HG03575 (cell line): ENCODE data around the gene KDR.

Experiments used
- ATAC-seq: cut with Tn5 transposase; IDR thresholded peaks from one replicate; pipeline ENCODE4 v1.9.1; 2021; ENCODE audit not compliant: unreplicated experiment, insufficient number of reproducible peaks, low FRiP score; ENCODE audit errors: extremely low read depth

The KDR gene

DNA sequence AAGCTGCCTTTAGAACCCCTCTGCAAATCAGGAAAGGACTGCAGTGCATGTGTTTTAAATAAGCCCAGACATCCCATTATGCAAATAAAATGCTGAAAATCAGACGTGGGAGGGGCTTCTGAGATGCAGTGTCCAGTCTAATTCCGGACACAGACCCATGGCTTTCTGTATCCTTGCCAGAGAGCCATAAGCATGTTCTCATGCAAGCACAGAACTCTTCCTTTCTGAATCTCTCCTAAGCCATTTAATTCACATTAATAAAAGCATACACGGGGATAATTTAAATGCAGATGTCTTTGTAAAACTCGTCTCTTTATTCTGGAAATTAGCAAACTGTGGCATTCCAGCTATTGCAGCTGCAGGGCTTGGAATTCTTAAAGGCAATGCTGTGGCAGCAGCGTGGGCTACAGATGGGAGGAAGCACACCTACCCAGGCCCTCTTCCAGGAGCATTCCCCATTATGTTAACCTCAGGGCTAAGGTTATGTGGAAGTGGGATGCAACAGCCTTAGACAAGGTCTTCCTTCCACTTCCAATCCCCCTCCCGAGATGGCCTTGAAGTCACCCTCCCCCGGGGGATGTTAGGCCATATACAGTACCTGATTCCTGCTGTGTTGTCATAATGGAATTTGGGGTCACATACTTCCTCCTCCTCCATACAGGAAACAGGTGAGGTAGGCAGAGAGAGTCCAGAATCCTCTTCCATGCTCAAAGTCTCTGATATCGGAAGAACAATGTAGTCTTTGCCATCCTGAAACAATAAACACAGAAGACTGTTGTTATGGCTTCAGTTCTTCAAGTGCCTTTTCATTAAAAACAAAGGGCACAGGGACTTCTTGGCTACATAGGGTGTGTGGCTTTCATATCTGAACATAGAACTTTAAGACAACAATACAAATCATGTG, 38.1 kb downstream of the KDR start:
- no peak for ATAC-seq

DNA sequence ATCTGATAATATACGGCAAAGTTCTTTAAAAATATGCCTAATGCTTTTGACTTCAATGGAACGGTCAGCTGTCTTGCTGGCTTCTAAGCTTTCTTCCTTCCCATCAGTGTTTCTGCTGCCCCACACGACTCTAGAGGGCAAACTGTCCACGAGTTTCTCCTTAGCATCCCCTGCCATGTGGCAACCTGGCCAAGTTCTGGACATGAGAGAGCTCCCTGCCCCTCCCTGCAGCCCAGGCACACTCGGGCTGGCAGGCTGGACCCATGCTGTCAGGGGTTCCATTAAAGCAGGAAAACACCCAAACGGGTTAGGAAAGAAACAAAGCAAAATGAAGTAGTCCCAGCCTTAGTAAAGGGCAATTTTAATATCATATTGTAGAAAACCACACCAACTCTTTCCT, 38.8 kb downstream of the KDR start:
- ATAC-seq = no peak

DNA sequence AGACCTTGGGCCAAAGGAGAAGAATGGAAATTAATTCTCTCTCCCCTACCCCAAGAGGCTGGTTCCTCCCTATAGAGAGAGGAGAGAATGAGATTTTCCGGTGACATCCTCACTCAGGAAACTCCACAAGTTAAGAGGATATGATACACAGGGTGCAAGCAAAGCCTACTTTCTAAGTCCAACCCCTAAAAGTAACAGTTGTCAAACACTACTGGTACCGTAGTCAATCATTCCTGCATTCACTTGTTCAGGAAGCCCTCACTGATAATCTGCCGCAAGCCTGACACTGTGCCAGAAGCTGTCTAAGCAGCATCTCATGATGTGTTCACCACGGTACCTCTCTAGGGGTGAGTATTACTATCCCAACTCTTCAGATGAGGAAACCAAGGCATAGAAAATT, 41.7 kb downstream of the KDR start:
- ATAC-seq = no peak

DNA sequence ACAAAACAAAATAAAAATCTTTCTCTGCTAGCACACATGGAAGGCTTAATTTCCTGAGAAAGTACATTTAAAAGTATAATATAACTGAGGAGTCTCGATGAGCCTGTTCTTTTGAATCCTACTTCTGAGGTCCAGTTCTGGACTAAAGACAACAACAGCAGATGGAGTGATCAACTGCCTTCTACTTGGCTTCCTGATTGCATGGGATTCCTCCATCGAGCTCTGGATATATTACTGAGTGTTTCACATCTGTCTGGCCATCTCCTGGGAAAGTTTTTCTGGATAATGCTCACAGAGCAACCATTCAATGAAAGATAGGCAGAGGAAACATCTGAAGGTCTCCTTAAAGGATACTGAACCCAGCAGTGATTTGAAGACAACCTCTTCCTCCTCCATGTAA, 42.6 kb downstream of the KDR start:
- no peak for ATAC-seq

DNA sequence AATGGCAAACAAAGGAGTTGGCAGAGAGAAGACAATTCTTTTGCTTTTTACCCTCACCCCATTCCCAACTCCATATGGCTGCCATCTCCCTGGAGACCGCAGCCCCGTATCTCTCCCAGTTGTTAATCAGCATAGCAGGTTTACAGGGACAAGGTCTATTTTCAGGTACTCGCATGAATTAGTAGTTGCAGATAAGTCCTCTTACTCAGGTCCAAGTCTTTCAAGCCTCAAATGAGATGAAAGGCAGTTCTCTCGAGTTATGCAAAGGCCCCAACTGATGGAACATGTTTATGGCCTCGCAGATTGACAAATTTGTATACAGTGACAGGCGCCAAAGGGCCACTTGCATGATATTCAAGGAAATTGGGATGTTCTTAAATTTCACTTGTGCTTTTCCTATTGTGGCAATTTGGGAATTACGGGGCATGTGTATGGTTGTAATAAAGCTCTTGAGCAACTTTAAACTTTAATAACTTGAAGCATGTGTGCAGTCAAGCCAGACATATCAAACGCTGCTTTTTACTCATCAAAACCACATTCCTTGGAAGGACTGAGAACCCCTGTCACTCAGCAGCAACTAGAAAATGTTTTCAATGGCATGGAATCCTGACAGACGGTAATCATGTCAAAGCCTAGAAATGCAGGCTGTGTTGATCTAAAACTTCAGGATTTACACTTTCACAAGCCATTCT, 45.1 kb downstream of the KDR start:
- ATAC-seq = no peak

DNA sequence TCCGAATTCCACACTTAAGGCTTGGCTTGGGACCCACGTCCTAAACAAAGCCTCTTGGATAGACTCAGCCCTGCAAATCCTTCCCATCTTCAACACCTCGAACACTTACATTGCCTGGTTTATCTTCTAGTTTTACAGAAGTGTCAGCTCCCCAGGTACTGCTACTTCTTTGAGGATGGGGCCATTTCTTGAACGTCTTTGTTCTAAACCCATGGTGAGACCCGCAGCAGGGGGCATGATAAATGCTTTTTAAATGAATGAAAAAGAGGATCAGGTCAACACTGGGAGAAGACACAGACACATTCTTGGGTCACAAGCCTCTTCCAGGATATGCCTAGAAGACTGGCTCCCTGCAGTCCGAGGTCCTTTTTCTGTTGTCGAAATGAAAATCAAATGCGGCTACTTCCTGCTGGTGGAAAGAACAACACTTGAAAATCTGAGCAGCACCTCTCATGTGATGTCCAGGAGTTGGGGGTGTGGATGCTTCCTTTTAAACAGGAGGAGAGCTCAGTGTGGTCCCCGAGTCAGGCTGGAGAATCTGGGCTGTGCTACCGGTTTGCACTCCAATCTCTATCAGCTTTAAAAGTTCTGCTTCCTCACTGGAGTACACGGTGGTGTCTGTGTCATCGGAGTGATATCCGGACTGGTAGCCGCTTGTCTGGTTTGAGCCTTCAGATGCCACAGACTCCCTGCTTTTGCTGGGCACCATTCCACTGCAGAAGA, 45.8 kb downstream of the KDR start:
- no peak for ATAC-seq

DNA sequence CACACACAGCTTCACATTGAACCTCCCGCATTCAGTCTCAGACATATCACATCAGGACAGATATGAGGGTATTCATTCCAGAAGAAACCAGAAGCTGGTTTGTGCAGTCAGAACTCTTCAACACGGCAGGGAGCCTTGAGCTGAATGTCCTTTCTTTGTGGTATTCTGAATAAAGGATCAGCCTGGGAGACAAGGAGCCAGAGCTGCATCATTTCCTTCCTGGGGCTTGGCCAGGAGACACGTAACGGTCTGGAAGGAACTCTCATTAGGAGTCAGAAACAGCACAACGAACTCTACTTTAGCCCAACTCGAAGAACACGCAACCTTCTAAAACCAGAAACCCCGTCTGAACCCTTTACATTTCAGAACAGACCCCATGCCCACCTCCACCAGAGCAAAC, 46.4 kb downstream of the KDR start:
- ATAC-seq = no peak

DNA sequence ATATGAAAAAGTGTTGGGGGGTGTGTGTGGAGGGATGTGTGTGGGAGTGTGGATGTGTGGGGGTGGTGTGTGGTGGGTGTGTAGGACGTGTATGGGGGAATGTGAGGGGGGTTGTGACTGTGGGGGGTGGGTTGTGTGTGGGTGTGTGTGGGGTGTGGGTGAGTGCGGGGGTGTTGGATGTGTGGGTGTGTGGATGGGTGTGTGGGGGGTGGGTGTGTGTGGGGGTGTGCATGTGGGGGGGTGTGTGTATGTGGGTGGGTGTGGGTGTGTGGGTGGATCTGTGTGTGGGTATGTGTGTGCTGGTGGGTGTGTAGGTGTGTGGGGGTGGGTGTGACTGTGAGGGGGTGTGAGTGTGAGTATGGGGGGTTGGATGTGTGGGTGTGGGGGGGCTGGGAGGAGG, 47.8 kb downstream of the KDR start:
- ATAC-seq = no peak

DNA sequence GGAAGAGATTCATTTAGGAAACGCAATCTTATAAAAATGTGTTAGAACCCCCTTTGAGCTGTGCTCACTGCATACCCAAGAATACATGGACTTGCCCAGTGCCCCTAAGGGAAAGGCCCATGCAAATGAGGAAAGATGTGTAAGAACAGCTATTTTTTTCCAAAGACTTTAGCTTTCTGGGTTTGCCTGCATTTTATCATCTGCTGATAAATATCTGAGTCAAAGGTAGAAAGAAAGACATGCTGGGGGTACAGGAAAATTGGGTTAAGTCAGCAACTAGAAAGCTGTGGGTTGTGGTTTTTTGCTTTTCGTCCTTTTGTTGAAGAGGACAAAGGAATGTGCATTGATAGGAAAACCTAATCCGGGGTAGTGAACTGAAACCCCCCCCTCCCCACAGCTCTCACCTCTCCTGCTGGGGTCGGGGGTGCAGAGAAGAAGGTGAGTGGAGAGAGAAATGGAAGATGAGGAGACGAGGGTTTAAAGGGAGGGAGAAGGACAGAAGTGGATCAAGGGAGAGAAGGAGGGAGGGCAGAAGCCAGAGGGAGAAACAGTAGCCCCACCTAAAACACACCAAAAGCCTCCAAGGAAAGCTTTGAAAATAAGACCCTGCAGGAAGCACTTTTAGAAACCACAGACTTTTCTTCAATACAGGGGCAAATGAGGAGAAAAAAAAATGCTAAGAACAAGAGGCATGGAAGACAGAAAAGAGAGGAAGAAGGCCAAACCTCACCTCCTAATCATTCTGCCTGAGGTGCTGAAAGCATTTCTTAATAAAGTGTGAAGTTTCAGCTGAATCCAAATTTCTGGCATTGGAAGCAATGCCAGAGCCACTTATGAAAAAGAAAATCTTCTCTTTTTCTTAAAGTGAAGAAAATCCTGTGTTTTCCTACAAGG, 49.3 kb downstream of the KDR start:
- ATAC-seq = no peak

DNA sequence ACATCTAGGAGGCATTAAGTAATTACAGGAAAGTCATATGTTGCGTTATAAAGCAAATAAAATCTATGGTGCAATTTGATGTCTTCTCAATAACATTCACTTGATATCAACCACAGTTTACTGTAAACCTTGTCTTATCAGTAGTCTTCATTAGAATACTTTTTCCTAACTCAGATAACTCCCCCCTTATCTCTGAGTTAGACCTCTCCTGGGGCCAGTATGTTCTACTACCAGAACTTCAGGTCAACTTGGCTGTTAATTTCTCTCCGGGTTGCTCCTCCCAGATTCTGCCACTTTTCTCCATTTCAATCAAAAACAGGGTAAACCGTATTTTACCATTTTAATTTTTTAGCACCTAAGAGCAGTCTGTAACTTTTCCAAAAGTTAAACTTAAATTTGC, 50.0 kb downstream of the KDR start:
- ATAC-seq = no peak

DNA sequence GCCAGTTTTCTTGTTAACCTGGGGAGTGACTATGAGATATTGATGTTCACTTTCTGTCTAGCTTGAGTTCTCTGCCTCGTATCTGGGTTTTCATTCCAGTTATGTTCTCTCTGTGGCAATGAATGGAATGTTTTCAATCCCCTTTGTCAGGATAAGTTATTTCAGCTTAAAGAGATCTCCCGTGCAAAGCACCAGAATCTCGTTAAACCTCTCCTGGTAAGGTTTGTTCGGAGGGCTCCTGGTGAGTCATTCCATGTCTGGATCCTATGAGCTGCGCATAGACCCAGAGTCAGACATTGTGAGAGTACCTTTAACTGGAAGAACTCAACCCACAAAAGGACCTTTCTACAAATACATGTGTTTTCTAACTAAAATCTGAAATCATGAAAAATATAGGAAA, 51.0 kb downstream of the KDR start:
- ATAC-seq = no peak

DNA sequence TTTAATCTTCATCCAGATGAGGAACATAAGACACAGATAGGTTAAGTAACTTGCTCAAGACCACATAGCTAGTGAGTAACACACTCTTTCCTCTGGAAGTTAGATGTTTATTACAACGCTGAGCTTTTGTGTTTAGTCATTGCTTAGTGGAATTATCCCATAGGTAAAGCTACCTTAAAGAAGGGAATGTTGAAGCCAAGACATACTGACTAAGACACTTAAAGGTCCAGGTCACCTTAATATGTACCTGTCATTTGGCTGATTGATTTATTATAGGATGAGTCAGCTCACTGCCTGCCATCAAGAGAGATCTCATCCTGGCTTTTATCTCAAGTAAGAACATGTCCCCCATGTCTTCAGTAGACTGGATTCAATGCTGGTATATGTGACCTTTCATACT, 53.4 kb downstream of the KDR start:
- ATAC-seq = no peak

DNA sequence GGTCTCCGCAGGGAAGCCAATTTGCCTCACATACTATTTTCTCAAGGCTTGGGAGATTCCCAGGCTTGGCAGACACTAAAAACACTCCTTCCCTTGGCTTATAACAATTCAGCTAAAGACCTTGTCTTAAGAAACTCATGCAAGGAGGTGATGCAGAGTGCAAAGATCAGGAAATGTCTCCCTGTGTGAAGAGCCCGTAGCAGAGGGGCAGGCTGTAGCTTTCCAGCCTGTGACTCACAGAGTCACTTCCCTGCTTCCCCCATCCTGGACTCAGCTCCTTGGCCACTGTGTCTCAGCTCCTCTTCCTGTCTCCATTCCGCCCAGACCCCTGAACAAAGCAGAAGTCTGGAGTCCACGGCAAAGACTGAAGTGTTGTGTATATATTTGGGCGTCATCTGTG, 56.1 kb downstream of the KDR start:
- ATAC-seq = no peak

DNA sequence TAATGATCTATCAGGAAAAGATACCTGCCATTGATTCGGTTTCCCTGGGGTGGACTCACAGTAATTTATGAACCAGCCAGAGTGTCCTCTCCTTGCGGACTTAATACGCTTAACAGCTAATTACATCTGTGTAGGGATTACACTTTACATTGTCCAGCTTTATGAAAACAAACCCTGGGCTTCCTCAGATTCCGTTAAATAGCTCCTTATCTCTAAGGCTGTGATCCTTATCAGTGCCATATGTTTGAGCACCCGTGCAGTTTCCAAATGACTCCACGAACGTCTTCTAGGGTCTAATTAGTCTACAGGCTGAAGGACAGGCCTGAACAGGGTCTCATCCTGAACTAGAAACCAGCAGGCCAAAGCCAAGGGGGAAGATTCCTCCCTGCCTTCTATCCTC, 56.9 kb downstream of the KDR start:
- ATAC-seq = no peak

DNA sequence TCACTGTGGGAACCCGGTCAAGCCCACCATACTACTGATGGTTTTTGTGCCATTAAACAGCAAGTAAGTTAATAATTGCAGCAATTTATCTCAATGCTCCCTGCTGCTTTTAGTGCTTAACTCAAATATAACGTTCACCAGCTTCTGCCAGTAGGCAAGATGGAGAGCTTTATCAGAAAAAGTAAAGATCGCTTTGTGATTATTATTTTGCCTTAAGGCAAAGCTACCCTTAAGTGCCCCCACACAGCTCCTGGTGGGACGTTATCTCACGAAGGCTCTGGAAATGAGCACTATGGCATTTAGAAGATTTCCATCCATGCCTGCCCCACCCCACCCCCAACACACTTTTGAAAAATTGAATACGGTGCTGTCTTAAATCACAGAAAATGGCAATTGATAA, 59.4 kb downstream of the KDR start:
- no peak for ATAC-seq

DNA sequence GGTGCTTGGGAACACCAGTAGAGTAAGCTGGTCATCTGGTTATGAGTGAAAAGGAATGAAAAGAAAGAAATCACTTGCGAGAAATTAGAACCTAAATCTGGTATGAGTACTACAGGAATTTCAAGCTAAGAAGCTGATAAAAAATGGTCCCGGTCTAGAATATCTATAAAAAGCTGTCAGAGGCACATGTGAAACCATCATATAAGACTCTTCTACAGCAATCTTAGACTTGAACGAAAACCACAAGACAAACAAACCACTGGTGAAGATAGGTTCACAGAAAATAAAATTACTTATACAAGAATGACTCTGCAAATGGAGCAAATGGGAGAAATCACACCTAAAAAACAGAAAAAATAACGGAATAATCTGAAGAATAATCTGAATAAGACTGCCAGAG, 69.9 kb downstream of the KDR start:
- no peak for ATAC-seq

DNA sequence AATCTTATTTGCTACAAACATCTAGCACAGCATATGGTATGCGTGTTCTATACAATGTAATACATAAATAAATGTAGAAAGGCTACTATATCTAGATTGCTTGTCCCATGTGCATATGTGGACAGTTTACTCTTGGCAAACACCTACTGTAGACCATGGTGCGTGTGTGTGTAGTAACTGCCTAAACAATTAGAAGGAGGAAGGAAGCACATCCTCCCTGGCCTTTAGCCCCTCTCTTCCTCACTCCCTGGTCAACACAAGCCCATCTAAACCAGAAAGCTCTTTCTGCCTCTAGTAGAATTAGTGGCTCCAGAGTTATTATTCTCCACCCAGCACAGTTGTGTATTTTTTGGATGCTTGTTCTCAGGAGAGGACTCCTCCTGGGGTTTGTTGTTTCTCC, 73.9 kb downstream of the KDR start:
- no peak for ATAC-seq

DNA sequence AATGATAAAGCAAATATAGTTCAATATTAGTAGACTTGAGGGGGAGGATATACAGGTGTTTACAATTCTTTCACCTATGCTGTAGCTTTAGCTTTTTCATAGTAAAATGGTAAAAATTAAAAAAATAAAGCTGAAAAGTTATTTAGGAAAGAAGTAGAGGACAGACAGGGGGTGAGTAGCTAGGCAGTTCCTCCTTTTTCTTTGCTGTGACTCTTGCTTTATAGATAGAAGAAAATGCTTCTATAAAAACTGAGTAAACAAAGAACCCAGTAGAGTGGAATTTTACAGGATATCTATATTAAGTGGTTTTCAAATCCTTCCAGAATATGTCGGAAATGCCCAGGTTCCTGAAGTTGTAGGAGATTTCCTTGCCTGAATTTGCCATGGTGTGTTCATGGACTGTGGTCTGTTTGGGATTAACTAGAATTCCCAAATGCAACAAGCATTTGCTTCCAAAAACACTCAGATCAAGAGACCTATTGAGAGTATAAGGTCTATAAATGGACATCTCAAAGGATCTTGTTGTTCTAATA, 74.9 kb downstream of the KDR start:
- no peak for ATAC-seq
